GM21619 (cell line): ENCODE measurements around the gene NOB1.
"Not testable (repeated sequence)": the region's sequence is repeated elsewhere in the genome, so short reads cannot be mapped to it uniquely, and the experiment has no call there.

Source experiments
- ATAC-seq: cut with Tn5 transposase; IDR thresholded peaks from one replicate; pipeline ENCODE4 v1.9.1; 2021; ENCODE audit not compliant: unreplicated experiment

Gene NOB1

DNA sequence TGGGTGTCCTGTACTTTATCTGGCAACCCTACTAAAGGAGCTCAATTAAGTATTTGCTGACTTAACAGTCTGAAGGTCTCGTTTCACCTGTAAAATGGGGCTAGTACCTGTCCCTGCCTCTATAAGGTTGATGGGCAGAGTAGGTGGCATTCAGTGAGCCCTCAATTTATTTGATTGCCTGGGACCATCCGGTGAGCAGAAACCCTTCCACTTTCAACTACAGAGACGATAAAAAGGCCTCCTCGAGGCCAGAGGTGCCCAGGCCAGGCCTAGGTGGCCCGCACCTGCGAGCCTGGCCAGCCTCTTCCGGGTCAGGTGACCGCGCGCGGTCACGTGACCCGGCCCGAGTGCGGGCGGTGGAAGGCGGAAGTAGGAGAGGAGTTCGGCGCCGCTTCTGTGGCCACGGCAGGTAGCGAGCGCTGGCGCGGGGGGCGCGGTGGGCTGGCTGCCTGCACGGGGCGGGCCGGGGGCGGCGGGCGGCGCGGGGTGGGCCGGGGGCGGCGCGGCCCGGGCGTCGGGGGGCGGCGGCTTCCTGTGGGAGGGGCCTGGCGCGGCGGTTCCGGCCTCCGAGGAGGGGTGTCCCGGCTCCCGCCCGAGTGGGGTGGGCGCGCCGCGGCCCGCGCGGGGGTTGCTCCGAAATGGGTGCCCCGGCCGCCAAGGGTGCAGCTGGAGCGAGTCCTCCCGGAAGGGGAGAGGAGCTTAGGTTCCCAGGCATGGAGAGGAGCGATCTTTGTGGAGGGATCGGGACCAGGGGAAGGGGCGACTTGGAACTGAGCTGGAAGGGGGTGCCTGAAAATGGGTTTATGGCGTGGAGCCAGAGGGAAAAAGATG lies 7.5 kb upstream of the NOB1 start, which contains the start of gene WWP2:
WWP2 (plus strand) TSS at position 350 of the 831 bp plus-strand sequence. CDS start 24,679 bp downstream, outside the sequence.
- peak; percentile 71 for ATAC-seq

DNA sequence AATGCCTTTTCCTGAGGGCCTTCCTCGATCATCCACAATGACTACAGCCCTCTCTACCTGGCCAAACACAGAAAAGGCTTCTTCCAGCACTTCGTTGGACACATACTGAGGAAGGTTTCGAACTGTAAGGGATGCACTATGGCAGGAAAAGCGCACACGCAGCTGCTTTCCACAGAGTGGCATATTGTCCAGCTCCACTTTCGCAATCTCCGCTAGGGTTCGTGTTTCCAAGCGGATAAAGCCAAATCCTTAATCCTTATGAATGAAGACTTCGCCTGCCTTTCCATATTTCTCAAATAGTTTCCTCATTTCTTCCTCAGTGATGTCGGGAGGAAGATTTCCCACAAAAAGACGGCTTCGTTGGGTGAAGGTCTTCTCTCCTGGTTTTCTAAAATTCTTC lies 2.6 kb upstream of the NOB1 start:
- ATAC-seq = not testable (repeated sequence)

DNA sequence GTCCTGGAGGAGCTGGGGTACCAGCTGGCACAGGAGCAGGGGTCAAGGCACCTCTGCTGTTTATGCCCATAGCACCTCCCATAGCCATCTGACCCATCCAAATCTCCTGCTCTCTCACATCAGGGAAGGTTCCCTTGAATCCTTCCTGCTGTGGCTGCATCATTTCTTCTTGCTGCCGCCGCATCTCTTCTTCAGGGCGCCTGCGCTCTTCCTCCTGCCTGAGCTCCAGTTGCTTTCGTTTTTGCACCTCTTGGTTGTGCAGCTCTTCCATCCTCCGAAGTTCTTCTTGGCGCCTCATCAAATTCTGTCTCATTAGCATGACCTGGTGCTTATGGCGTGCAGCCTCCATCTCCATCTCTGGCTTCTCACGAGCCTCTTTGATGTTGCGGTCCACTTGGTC lies 2.0 kb upstream of the NOB1 start:
- no peak for ATAC-seq

DNA sequence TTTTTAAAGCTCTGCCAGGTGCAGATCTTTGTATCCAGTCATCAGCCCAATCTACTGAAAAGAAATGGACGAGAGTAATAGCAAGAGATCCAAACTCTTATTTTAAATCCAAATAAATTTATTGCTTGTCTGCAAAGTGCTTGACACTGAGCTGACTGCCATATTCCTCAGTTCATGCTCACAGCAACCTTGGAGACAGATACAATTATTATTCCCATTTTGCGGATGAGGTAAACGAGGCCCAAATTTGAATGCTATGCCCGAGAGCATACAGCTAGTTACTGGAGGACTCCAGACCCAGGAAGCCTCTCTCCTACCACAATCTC lies 620 bp downstream of the NOB1 start:
- ATAC-seq = no peak

DNA sequence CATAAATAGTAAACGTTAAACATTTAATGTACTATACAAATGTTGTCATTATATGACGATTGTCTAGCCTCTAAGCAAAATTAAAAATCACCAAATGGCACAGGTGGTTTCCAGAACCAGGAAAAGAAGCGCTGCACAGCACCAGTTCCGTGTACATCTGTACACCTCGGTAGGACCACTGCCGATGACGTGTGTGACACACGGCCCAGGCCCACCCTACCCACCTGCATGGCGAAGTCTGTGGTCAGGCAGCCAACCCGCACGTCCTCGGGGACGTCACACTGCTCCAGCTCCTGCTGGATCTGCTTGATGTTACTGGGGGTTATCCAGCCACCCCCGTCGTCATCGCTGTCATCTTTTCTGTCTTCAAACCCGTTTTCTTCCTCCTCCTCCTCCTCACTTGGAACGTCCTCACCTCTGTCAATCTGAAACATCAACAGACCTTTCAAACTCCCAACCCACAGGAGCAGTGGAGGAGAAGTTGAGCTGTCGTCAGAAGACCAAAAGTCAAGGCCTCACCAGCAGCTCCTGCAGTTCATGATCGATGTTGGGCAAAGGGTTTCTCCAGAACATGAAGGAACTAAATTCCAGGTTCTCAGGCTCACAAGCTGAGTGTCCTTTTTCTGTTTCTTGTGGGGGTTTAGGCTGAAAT lies 5.9 kb downstream of the NOB1 start:
- no peak for ATAC-seq

DNA sequence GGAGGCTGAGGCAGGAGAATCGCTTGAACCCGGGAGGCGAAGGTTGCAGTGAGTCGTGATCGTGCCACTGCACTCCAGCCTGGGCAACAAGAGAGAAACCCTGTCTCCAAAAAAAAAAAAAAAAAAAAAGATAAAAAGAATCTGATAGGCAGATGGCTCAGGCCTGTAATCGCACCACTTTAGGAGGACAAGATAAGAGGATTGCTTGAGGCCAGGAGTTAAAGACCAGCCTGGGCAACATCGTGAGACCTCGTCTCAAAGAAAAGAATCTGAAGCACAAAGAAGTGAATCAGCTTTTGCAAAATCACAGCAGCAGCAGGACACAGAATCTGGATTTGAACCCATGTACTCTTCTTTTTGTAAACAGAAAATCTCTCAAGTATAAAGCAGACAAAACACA lies 7.6 kb downstream of the NOB1 start:
- ATAC-seq = no peak

DNA sequence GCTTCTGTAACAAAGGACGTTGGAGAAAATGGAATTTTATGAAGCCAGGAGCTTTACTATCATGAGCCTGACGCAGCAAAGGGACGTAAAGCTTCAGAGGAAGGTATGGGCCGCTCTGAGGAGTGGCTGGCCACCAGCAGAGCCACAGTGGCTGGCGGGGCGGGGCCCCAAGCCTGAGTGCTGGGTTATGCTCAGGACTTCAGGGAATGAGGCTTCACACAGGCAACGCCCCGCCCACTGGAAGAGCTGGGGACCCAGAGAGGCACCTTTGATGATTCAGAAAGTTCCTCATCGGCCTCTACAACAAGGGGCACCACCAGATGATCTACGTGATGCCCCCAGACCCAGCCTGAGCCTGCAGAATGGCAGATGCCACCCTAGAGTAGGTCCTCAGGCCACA lies 8.8 kb downstream of the NOB1 start:
- no peak for ATAC-seq

DNA sequence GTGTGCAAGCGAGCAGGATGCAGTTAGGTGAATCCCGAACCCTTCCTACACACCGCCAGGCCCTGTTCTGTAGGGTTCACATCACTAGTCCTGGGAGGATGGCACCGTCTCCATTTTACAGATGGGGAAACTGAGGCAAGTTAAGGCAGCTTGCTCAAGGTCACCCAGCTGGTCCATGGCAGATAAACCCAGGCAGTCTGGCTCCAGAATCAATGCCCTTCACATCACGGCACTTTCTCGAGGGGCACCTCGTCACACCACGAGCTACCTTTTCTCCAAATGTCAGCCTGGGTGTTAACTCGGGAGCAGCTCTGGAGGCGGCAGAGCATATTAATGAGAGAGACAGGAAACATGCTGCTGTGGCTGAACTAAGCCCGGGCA lies 9.5 kb downstream of the NOB1 start:
- no peak for ATAC-seq

DNA sequence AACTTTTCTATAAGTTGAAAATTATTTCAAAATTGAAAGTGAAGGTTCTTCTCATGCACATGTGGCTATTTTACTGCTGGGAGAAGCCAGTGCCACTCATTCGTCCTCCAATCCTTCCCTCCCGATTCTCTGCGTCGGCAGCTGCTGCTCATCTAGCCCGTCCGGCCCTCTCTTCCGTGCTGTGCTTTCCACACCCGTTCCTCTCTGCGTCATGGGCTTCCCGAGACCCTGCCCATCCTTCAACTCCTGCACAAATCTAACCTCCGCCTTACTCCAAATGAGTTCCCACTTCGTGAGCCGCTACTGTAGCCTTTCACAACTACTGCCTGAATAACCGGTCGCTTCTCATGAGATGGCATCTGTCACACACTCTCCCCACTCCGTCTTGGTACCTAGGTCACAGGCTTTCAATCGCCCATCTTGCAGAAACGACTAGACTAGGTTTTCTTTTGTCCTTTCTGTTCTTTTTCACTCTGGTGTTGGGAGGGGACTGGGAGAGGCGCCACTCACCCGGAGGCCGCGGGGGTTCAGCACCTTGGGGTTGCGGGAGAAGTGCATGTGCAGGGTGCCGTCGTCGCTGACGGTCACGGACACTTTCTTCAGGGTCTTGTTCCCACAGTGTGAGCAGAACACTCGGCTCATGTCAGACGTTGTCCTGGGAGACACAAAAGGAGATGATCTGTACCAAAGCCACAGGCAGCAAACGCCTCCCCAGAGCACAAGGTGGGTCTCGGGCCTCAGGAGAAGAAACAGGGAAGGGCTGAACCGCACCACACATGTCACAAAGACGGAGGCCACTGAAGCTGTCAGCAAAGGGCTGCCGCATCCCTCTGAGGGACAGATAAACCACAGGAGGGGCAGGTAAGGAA lies 10.1 kb downstream of the NOB1 start:
- no peak for ATAC-seq

DNA sequence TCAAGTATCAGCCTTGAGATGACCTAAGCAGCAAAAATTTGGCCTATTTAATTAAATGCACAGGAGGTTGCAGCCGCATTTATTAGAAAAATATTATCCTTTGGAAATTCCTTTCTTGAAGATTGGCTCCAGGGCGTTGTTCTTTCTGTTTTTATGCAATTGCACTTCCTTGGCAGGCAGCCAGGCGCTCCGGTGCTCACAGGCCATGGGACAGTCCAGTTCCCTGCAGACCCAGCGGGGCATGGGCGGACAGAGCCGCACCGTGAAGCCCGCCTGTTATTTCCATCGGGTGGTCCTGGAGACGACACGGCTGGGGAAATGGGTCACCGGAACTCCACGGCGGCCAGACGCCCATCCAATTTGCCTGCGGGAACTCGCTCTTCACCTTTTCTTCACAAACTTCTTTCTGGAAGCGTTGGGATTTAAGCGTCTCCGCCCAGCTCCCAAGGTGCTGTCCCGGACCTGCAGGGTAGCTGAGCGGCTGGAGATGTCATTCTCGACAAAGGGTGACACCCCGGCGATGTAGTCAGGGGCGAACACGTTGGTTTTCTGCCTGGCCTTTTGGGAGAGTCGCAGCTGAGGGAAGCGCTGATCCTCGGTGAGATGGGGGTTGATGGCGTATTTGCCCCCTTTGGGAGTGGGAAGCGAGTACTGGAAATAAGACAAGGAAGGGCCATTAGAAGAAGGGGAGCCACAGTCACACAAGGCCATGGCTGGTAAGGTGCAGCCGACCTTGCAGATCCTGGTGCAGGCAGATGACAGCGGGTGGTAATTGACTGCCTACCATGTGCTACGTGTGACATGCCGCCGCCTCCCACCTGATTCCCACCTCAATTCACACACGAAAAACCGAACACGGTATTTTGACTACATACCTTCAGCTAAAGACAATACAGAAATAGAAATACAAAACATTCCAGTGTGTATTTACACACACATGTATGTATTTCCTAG lies 12.5 kb downstream of the NOB1 start:
- ATAC-seq = no peak

DNA sequence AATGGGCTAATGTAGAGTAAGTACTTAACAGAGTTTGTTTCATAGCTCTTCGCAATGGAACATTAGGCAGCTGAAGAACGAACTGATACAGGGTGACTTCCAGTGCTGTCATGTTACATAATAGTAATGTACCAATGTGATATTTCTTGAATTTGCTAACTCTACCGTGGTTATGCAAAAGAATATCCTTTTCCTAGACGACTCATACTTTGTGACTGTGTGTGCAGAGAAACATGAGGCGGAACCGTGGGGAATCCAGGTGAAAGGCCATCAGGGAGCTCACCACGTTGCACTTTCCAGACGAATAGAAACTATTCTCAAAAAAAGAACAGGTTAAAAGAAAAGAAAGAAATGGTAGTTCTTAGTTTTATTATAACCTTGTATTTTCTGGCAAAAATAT lies 13.2 kb downstream of the NOB1 start:
- no peak for ATAC-seq

DNA sequence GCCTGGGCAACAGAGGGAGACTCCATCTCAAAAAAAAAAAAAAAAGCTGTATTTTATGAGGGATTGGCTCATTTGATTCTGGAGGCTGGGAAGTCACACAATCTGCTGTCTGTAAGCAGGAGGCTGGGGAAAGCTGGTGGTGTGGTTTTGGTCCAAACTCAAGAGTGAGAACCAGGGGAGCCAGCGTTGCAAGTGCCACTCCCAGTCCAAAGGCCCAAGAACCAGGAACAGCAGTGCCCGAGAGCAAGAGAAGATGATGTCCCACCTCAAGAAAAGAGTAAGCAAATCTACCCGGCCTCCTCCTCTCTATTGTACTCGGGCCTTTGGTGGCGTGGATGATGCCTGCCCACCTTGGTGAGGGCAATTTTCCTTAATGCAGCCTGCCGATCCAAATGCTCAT lies 22.6 kb downstream of the NOB1 start:
- no peak for ATAC-seq

DNA sequence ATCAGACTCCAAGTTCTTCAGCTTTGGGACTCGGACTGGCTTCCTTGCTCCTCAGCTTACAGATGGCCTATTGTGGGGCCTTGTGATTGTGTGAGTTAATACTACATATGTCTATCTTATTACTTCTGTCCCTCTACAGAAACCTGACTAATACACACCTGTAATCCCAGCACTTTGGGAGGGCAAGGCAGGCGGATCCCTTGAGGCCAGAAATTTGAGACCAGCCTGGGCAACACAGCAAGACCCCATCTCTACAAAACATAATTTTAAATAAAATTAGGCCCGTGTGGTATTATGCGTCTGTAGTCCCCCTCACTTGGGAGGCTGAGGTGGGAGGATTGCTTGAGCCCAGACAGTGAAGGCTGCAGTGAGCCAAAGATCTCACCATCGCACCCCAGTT lies 23.4 kb downstream of the NOB1 start:
- not testable (repeated sequence) for ATAC-seq

DNA sequence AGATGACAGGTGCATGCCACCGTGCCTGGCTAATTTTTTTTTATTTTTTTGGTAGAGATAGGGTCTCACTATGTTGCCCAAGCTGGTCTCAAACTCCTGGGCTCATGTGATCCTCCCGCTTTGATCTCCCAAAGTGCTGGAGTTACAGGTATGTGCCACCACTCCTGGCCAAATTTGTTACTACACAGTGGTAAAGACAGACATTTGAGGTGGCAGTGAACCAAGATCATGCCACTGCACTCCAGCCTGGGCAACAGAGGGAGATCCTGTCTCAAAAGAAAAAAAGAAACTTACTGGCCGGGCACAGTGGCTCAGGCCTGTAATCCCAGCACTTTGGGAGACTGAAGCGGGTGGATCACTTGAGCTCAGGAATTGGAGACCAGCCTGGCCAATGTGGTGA lies 25.7 kb downstream of the NOB1 start:
- not testable (repeated sequence) for ATAC-seq

DNA sequence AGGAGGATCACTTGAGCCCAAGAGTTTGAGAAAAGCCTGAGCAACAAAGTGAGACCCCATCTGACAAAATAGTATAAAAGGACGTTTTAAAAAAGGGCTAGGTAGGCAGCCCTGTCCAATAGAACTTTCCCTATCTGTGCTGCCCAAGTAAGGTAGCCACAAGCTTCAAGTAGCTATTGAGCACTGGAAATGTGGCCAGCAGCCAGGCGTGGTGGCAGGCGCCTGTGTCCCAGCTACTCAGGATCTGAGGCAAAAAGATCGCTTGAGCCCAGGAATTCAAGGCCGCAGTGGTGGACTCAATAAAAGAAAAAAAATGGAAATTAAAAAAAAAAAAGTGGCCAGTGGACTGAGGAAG lies 26.8 kb downstream of the NOB1 start:
- no peak for ATAC-seq

DNA sequence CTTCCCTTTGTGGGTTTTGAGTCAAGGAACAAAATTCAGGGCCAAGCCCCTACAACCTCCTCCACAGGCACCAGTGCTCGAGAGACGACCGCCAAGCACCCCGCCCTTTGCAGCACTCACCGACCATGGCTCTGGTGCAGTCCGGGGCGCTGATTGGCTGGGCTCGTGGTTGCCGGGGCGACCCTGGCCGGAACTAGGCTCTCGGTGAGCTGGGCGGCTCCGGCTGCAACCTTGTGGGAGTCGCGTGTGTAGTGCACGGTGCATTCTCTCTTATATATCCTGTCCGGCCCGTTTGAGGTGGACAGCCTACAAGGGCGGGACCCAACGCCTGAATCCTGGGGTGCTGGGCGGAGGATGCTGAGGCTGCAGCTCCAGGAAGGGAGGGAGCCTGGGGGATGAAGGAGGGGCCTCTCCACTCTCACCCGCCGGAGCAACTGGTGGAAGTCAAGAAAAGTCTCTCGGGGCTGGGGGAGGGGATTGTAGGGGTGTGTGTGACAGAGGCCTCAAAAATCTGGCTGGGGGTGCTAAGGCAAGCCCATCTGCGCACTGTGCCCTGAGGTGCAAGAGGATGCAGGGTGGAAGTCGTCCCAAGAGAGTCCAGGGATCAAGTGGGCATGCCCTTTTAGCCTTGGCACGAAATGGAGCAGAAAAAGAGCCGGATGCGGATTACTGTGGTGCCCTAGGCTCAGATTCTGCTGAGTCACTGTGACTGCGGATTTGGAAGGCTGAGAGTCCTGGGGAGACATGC lies 28.2 kb downstream of the NOB1 start, which contains the start of gene NQO1:
NQO1 (minus strand) TSS at position 248 of the 748 bp plus-strand sequence; CDS start at position 127, 121 bp downstream.
- ATAC-seq = peak; percentile 98

DNA sequence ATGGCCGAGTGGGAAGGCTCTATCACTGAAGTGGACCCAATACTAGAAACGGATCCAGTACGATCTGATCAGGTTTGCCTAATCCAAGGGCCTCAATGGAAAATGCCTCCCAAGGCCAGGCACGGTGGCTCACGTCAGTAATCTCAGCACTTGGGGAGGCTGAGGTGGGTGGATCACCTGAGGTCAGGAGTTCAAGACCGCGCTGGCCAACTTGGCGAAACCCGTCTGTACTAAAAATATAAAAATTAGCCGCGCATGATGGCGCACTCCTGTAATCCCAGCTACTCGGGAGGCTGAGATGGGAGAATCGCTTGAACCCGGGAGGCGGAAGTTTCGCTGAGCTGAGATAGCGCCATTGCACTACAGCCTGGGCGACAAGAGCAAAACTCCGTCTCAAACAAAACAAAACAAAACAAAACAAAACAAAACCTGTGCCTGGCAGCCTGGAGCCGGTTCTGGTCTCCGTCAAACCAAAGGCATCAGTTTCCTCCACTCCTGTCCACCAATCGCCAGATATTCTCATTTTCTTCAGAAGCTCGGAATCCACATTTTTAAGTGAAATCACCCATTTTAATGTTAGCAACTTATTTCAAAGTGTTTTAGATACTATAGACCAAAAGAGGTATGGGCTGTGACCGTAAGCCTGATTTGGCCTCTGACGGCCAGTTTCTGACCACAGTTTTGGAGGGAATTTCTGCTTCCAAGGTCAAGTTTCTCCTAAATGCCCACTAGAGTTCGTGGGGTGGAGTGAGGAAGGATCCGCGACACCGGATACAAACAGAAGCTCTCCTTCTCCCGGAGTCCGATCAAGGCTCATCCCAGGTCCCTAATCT lies 29.0 kb downstream of the NOB1 start:
- no peak for ATAC-seq

DNA sequence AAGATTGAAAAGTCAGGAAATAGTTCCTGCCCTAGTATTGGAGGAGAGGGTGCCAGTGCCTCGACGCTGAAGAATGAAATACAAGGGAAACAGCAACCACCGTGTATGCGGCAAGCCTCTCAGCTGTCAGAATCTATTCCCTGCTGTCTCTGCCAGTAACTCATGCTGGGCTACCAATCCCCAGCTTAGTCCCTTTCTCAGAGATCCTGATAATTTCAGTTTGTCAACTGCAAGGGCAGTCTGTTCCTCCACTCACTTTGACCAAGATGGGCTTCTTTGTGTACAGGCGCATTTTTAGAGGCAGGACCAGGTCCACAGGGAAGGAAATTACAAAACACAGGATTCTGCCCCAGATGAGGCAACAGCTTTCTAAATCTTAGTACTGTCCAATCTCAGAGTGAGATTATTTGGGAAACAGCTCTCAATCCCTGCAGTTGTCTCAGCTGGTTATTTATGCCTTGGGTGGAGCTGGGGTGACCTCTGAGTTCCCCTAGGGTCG lies 29.7 kb downstream of the NOB1 start:
- ATAC-seq = no peak

DNA sequence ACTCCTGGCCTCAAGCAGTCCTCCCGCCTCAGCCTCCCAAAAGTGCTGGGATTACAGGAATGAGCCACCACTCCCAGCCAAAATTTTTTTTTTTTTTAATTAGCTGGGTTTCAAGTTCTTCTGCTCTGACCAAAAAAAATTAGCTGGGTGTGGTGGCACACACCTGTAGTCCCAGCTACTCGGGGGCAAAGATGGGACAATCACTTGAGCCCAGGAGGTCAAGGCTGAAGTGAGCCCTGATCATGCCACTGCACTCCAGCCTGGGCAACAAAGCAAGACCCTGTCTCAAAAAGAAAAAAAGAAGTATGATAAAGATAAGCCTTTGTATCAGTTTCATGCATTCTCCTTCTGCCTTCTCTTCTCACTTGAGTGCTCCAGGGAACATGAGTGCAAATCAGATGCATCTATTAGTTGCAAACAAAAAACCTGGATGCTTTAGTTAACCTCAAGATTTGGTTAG lies 30.3 kb downstream of the NOB1 start:
- no peak for ATAC-seq
